ENCODE results near the gene ZNF526.

ZNF526 gene

GRCh38 chr19:42219812-42220750 is at the start of gene ZNF526 (continued):
- TF ChIP-seq ZNF292 (tag by site-specific recombination; IDR thresholded peaks at IDR 0.05; ENCODE audit: borderline replicate concordance, low read depth) (no peak), CTCF (tag by site-specific recombination; IDR thresholded peaks at IDR 0.05) (peak; percentile 93), ZNF501 (tag by site-specific recombination; IDR thresholded peaks at IDR 0.05) (peak; percentile 75), TCF7L2 (IDR thresholded peaks at IDR 0.05; ENCODE audit: borderline replicate concordance, low read depth, low read length) (0 out of 2 replicates have a peak, but pooled peaks have one; percentile 36), KLF8 (tag by site-specific recombination; IDR thresholded peaks at IDR 0.05) (peak; percentile 96), ZBTB26 (tag by site-specific recombination; optimal IDR thresholded peaks at IDR 0.05) (peak; percentile 67), ZSCAN30 (tag by site-specific recombination; IDR thresholded peaks at IDR 0.05) (peak; percentile 54), ZNF398 (tag by site-specific recombination; IDR thresholded peaks at IDR 0.05) (peak; percentile 10; the same call in 1 of the 2 replicates), ZNF692 (tag by site-specific recombination; IDR thresholded peaks at IDR 0.05) (peak; percentile 98), ZNF561 (tag by site-specific recombination; IDR thresholded peaks at IDR 0.05; ENCODE audit: borderline replicate concordance) (peak; percentile 67; the same call in 1 of the 2 replicates), KLF17 (tag by site-specific recombination; IDR thresholded peaks at IDR 0.05) (peak; percentile 76), ZNF558 (tag by site-specific recombination; IDR thresholded peaks at IDR 0.05) (no peak), KLF16 (tag by site-specific recombination; IDR thresholded peaks at IDR 0.05) (peak; percentile 88), KLF1 (tag by site-specific recombination; IDR thresholded peaks at IDR 0.05) (peak; percentile 80), ZNF155 (tag by site-specific recombination; IDR thresholded peaks at IDR 0.05) (no peak), ZBTB48 (tag by site-specific recombination; IDR thresholded peaks at IDR 0.05) (peak; percentile 98), ZNF48 (tag by site-specific recombination; IDR thresholded peaks at IDR 0.05) (no peak), ZSCAN23 (tag by site-specific recombination; IDR thresholded peaks at IDR 0.05) (no peak), KLF7 (tag by site-specific recombination; IDR thresholded peaks at IDR 0.05; ENCODE audit: borderline replicate concordance) (peak; percentile 83; the same call in 1 of the 2 replicates), ZNF112 (tag by site-specific recombination; IDR thresholded peaks at IDR 0.05) (no peak), KLF9 (tag by site-specific recombination; IDR thresholded peaks at IDR 0.05; ENCODE audit: low read depth) (peak; percentile 85), PRDM10 (tag by site-specific recombination; IDR thresholded peaks at IDR 0.05) (peak; percentile 54; the same call in 1 of the 2 replicates), ZNF488 (tag by site-specific recombination; IDR thresholded peaks at IDR 0.05) (no peak), ZFHX2 (tag by site-specific recombination; conservative IDR thresholded peaks at IDR 0.05) (peak; percentile 92)

All from HEK293 (cell line).